Measurements from ENCODE around the gene C2orf49.

- TF ChIP-seq POLR2A (IDR thresholded peaks at IDR 0.05; ENCODE audit: low read depth, low read length): no peak
- no peak for TF ChIP-seq POLR2AphosphoS5 (IDR thresholded peaks at IDR 0.05; ENCODE audit: low read depth, low read length)
- no peak for TF ChIP-seq TAF1 (IDR thresholded peaks at IDR 0.05; ENCODE audit: borderline replicate concordance, low read depth, low read length)
These were observed 16.6 kb upstream of the C2orf49 start for GRCh38 chr2:105320651-105321215.

Data from GM12892 (cell line).